CD4-positive, alpha-beta T cell (primary cell): ENCODE measurements around the gene RETREG1. TPM values are rescaled to one million over a fixed set of nuclear protein-coding genes. Genes with fewer than 3 reads are reported as not detected.

Experiments used
- ATAC-seq: fragments of 200-7000 bp; cut with Tn5 transposase; one replicate; pipeline ENCODE4 v1.10.0; 2022; ENCODE audit warnings: mild to moderate bottlenecking; ENCODE audit not compliant: poor library complexity
- CTCF ChIA-PET: fragments of 350-600 bp; sonication (Branson Sonifier 250); formaldehyde crosslinking; loops from one replicate; lab custom pipeline; 2021; ENCODE audit warnings: antibody characterized with exemption, inconsistent platforms; lab: Charles Lee
- POLR2A ChIA-PET: fragments of 350-600 bp; sonication (Branson Sonifier 250); formaldehyde crosslinking; loops from one replicate; lab custom pipeline; 2021; ENCODE audit warnings: antibody characterized with exemption, inconsistent platforms; lab: Charles Lee
- DNase-seq, 14 experiments: peaks; one replicate each; pipeline ENCODE4 v3.0.0-alpha.2; 2013 to 2020; ENCODE audit warnings: mixed read lengths in 2 of 14
- H3K27ac ChIP-seq, 2 donors: one replicate each; pipeline versions ENCODE4 v1.5.1 to v1.7.0; 2013; ENCODE audit warnings: low read length in 2 of 2, low read depth in 1 of 2, mild to moderate bottlenecking in 1 of 2
- H3K27me3 ChIP-seq, 2 experiments: 1 replicate in 1 of 2; 2 replicates in 1 of 2; pipeline versions ENCODE4 v1.6.1 to v1.7.0; 2013; ENCODE audit warnings: low read length in 2 of 2, control low read depth in 1 of 2, mild to moderate bottlenecking in 1 of 2, moderate library complexity in 1 of 2; ENCODE audit not compliant: insufficient read depth in 2 of 2, control insufficient read depth in 1 of 2
- H3K36me3 ChIP-seq: one replicate; pipeline ENCODE4 v1.6.1; 2013; ENCODE audit warnings: low read length, control low read depth; ENCODE audit not compliant: insufficient read depth
- H3K4me1 ChIP-seq: one replicate; pipeline ENCODE4 v1.6.1; 2013; ENCODE audit warnings: low read length, control low read depth; ENCODE audit not compliant: insufficient read depth
- H3K4me3 ChIP-seq: one replicate; pipeline ENCODE4 v1.5.1; 2013; ENCODE audit warnings: mild to moderate bottlenecking, low read length, moderate library complexity
- H3K9me3 ChIP-seq, 2 experiments: 1 replicate in 1 of 2; 2 replicates in 1 of 2; pipeline versions ENCODE4 v1.6.1 to v1.7.0; 2013; ENCODE audit warnings: low read length in 2 of 2, mild to moderate bottlenecking in 2 of 2, control low read depth in 1 of 2, moderate library complexity in 1 of 2; ENCODE audit not compliant: control insufficient read depth in 1 of 2, insufficient read depth in 1 of 2
- H3K27ac Mint-ChIP-seq: one replicate; pipeline ENCODE4 v1.8.0; 2020; ENCODE audit warnings: mixed read lengths
- H3K27me3 Mint-ChIP-seq: one replicate; pipeline ENCODE4 v1.8.0; 2021; ENCODE audit warnings: mixed read lengths
- H3K36me3 Mint-ChIP-seq: one replicate; pipeline ENCODE4 v1.8.0; 2021; ENCODE audit warnings: low read depth, mixed read lengths
- H3K4me1 Mint-ChIP-seq: one replicate; pipeline ENCODE4 v1.8.0; 2021; ENCODE audit warnings: low read depth, mixed read lengths
- H3K4me3 Mint-ChIP-seq: one replicate; pipeline ENCODE4 v1.8.0; 2020; ENCODE audit warnings: mild to moderate bottlenecking, mixed read lengths
- H3K9me3 Mint-ChIP-seq: one replicate; pipeline ENCODE4 v1.8.0; 2020; ENCODE audit warnings: mixed read lengths
- intact Hi-C, 2 experiments: fragments of 100-400 bp; cut with DNase I in 1 of 2; cut with micrococcal nuclease in 1 of 2; formaldehyde crosslinking; loops; one replicate each; pipeline versions ENCODE4 v1.15.1 to v1.9.0; 2023 to 2025; cut with DNase I, micrococcal nuclease
- total RNA-seq, 174 experiments: library from RNA in 2 of 174; stranded (reverse) in 2 of 174; gene quantifications; one replicate each; pipeline ENCODE4 v1.2.3 and lab custom pipeline; 2021 to 2026
- TF ChIP-seq, protein P1 (sequence below): fragments of 200-600 bp; IDR thresholded peaks from one replicate; pipeline ENCODE4 v1.8.0; 2022; ENCODE audit warnings: antibody characterized with exemption, mild to moderate bottlenecking

Gene RETREG1
- total RNA-seq, 2 experiments from 2014 or later: 68.9 to 69.7 TPM

DNA sequence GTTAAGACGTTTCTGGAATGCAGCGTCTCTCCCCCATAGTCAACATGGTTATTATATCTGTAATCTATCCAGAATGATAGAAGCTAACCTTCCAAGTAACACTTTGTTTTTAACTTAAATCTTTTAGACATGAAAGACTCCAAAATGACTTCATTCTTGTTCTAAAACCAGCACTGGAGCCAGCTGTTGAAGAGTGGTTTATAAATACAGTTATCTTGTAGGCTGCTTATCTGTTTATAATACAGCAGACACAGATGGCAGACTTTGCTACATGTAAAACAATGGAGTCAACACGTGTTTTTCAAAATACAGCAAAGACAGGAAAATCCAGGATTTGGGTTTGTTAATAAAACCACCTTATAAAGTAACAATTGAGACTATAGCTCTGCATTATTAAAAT, 48.8 kb upstream of the RETREG1 start:
- Mint-ChIP-seq H3K27ac (no peak overlapping the region), H3K4me1 (peaks cover 29% of the 10 kb centered on the region), H3K4me3 (no peak overlapping the region), H3K9me3 (no peaks in the 10 kb centered on the region), H3K36me3 (no peaks in the 10 kb centered on the region), H3K27me3 (no peaks in the 10 kb centered on the region)
- no peak overlapping the region for H3K27ac ChIP-seq
- ChIA-PET CTCF (no interaction called here), POLR2A (interaction anchor here (1.3 to 3.4 kb wide), 2 partner anchors 39 to 49 kb away, joined by 4 to 24 read pairs; partner anchors contain the start of gene RETREG1)
- TF ChIP-seq, protein P1, sequence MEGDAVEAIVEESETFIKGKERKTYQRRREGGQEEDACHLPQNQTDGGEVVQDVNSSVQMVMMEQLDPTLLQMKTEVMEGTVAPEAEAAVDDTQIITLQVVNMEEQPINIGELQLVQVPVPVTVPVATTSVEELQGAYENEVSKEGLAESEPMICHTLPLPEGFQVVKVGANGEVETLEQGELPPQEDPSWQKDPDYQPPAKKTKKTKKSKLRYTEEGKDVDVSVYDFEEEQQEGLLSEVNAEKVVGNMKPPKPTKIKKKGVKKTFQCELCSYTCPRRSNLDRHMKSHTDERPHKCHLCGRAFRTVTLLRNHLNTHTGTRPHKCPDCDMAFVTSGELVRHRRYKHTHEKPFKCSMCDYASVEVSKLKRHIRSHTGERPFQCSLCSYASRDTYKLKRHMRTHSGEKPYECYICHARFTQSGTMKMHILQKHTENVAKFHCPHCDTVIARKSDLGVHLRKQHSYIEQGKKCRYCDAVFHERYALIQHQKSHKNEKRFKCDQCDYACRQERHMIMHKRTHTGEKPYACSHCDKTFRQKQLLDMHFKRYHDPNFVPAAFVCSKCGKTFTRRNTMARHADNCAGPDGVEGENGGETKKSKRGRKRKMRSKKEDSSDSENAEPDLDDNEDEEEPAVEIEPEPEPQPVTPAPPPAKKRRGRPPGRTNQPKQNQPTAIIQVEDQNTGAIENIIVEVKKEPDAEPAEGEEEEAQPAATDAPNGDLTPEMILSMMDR: no peak
- ATAC-seq (no peak), DNase-seq (no peak)
- no peaks in the 10 kb centered on the region for H3K36me3 ChIP-seq
- H3K27me3 ChIP-seq: no peaks in the 10 kb centered on the region
- no peaks in the 10 kb centered on the region for H3K9me3 ChIP-seq
- intact Hi-C loops: loop anchor here (5.0 to 10.0 kb wide), 2 partner anchors 48 to 111 kb away; partner anchors contain the start of gene RETREG1 (in 1 of the 2)
- no peak overlapping the region for H3K4me3 ChIP-seq
- peaks cover 7% of the 10 kb centered on the region for H3K4me1 ChIP-seq

DNA sequence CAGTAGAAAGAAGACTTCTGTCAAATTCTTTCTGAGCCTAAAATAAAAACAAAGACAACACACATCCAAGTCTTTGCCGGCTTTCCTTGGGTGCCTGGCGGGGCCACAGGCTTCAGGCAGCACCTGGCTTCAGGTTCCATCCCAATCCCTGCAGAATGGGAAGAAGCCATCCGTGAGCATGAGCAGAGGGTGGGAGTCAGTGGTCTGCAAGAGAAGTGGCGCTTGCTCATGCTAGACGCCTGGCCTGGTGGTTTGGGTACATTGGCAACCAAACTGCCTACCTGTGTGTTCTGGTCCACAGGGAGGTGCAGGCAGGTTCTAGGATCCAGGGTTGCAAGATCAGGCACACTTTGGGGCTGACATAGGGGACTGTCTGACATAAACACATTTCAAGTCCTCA, 47.6 kb upstream of the RETREG1 start:
- Histone ChIP-seq H3K36me3 (no peaks in the 10 kb centered on the region), H3K27me3 (no peaks in the 10 kb centered on the region), H3K9me3 (no peaks in the 10 kb centered on the region), H3K4me1 (peaks cover 7% of the 10 kb centered on the region), H3K4me3 (no peak overlapping the region), H3K27ac (no peak overlapping the region)
- Mint-ChIP-seq H3K4me1 (peaks cover 29% of the 10 kb centered on the region), H3K4me3 (no peak overlapping the region), H3K36me3 (no peaks in the 10 kb centered on the region), H3K9me3 (no peaks in the 10 kb centered on the region), H3K27ac (no peak overlapping the region), H3K27me3 (no peaks in the 10 kb centered on the region)
- CTCF ChIA-PET: no interaction called here
- POLR2A ChIA-PET: interaction anchor here (1.6 to 2.5 kb wide), 2 partner anchors 35 to 48 kb away, joined by 6 to 9 read pairs; partner anchors contain the start of gene RETREG1
- TF ChIP-seq, protein P1: no peak
- no peak for ATAC-seq
- intact Hi-C loops: loop anchor here (10.0 kb wide), 1 partner anchor 110 kb away; no protein-coding TSS in a partner anchor
- DNase-seq: no peak

DNA sequence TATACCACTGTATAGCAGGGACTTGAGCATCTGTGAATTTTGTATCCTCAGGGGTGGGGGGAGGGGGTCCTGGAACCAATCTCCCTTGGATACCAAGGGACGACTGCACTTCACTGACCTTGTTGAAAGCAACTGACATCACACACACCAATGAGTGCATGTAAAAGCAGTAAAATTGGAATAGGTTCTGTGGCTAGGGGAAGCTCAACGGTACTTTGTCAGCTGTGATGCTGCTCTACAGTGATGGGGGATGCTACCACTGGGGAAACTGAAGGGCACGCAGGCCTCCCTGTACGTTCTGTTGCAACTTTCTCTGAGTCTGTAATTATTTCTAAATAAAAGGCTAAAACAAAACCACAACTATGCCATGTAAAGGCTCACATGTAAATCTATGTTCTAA, 47.0 kb upstream of the RETREG1 start:
- H3K9me3 Mint-ChIP-seq: no peaks in the 10 kb centered on the region
- Histone ChIP-seq H3K4me3 (no peak overlapping the region), H3K4me1 (peaks cover 7% of the 10 kb centered on the region), H3K27me3 (no peaks in the 10 kb centered on the region), H3K36me3 (no peaks in the 10 kb centered on the region), H3K27ac (no peak overlapping the region), H3K9me3 (no peaks in the 10 kb centered on the region)
- DNase-seq: no peak
- intact Hi-C loops: loop anchor here (10.0 kb wide), 1 partner anchor 109 kb away; no protein-coding TSS in a partner anchor
- TF ChIP-seq, protein P1: no peak
- CTCF ChIA-PET: no interaction called here
- H3K27me3 Mint-ChIP-seq: no peaks in the 10 kb centered on the region
- no peak overlapping the region for H3K4me3 Mint-ChIP-seq
- POLR2A ChIA-PET: interaction anchor here (1.6 to 2.5 kb wide), 2 partner anchors 34 to 47 kb away, joined by 6 to 9 read pairs; partner anchors contain the start of gene RETREG1
- no peak overlapping the region for H3K27ac Mint-ChIP-seq
- H3K36me3 Mint-ChIP-seq: no peaks in the 10 kb centered on the region
- ATAC-seq: no peak
- peaks cover 29% of the 10 kb centered on the region for H3K4me1 Mint-ChIP-seq
